ENCODE results near the gene BHLHE23.
A peak's percentile ranks its signal among the peaks of the same experiment; 100 is the strongest.

Gene BHLHE23

GRCh38 chr20:62987114-62987513 lies 19.6 kb downstream of the BHLHE23 start:
- ATAC-seq = no peak

- no peak for ATAC-seq
Observed at GRCh38 chr20:62986257-62986800, 20.4 kb downstream of the BHLHE23 start.

- ATAC-seq = no peak
Observed at GRCh38 chr20:62985444-62985778, 21.4 kb downstream of the BHLHE23 start.

GRCh38 chr20:62984666-62985443 lies 21.9 kb downstream of the BHLHE23 start:
- no peak for ATAC-seq

GRCh38 chr20:62983210-62983609 lies 23.6 kb downstream of the BHLHE23 start:
- ATAC-seq = no peak

GRCh38 chr20:62982124-62983075 lies 24.4 kb downstream of the BHLHE23 start:
- no peak for ATAC-seq

- ATAC-seq = no peak
Observed at GRCh38 chr20:62980970-62981369, 25.8 kb downstream of the BHLHE23 start.

- no peak for ATAC-seq
Observed at GRCh38 chr20:62980380-62980960, 26.3 kb downstream of the BHLHE23 start.

- ATAC-seq = no peak
Observed at GRCh38 chr20:62979876-62980373, 26.8 kb downstream of the BHLHE23 start.

GRCh38 chr20:62979310-62979709 lies 27.5 kb downstream of the BHLHE23 start:
- no peak for ATAC-seq

GRCh38 chr20:62978561-62978943 lies 28.2 kb downstream of the BHLHE23 start:
- ATAC-seq = no peak

GRCh38 chr20:62977613-62978560 lies 28.9 kb downstream of the BHLHE23 start:
- ATAC-seq = peak; percentile 88 to 90

- no peak for ATAC-seq
Observed at GRCh38 chr20:62976886-62977285, 29.9 kb downstream of the BHLHE23 start.

- no peak for ATAC-seq
Observed at GRCh38 chr20:62975812-62976508, 30.8 kb downstream of the BHLHE23 start.

- no peak for ATAC-seq
Observed at GRCh38 chr20:62975251-62975760, 31.5 kb downstream of the BHLHE23 start.

GRCh38 chr20:62972845-62973745 lies 33.7 kb downstream of the BHLHE23 start:
- no peak for ATAC-seq

GRCh38 chr20:62971950-62972844 lies 34.6 kb downstream of the BHLHE23 start:
- ATAC-seq = peak; percentile 93 to 96

GRCh38 chr20:62971211-62971949 lies 35.4 kb downstream of the BHLHE23 start:
- ATAC-seq = no peak

Data from activated CD4-positive, CD25-positive, alpha-beta regulatory T cell treated with anti-CD3 and anti-CD28 coated beads, Interleukin-2, amount 50 U/mL, for 24 hours (primary cell).